ENCODE measurements around the gene TMEM208.

The TMEM208 gene

DNA sequence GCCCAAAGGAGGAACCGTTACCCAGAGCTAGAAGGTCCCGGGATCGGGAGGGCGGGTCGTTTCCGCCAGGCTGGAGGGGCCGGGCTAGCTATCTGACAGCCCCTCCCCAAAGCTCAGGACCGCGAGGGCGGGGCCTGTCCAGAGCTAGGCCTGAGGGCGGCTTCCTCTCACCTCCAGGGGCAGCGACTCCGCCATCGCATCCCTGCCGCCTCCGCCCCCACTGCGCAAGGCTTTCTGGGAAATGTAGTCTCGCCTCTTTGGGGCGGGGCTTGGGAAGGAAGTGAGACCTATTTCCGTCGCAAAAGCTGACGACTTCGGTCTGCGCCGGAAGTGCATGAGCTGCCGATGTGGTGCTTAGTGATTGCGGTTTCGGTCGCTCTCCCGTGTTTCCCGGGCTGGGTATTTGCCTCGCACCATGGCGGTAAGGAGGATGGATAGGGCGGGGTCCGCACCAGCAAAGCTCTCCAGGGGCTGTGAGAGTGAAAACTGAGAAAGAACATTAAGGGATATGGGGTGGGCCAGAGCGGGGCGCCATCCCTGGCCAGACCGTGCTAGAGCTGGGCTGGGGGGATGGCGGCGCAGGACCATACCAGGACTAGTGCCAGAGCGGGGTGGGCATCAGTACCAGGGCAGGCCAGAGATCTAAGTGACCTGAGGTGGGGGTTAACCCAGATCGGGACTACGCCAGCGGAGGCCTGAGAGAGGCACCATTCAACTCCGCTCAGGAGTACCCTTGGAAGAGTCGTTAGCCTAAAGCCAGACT lies at the start of gene TMEM208:
TMEM208 (plus strand) TSS at position 327 of the 763 bp plus-strand sequence; CDS start at position 416, 89 bp downstream.
- H3K4me3 ChIP-seq (ENCODE audit: low read depth, low read length) = peak within 1 kb of the TSS; percentile 92
- DNase-seq (ENCODE audit: low read depth) = peak; percentile 98
- TF ChIP-seq, protein P1, sequence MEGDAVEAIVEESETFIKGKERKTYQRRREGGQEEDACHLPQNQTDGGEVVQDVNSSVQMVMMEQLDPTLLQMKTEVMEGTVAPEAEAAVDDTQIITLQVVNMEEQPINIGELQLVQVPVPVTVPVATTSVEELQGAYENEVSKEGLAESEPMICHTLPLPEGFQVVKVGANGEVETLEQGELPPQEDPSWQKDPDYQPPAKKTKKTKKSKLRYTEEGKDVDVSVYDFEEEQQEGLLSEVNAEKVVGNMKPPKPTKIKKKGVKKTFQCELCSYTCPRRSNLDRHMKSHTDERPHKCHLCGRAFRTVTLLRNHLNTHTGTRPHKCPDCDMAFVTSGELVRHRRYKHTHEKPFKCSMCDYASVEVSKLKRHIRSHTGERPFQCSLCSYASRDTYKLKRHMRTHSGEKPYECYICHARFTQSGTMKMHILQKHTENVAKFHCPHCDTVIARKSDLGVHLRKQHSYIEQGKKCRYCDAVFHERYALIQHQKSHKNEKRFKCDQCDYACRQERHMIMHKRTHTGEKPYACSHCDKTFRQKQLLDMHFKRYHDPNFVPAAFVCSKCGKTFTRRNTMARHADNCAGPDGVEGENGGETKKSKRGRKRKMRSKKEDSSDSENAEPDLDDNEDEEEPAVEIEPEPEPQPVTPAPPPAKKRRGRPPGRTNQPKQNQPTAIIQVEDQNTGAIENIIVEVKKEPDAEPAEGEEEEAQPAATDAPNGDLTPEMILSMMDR (conservative IDR thresholded peaks at IDR 0.05; ENCODE audit: low read depth, low read length) = peak; percentile 21

GRCh38 chr16:67177743-67178699 lies 48.9 kb upstream of the TMEM208 start:
- peak; percentile 73 for DNase-seq (ENCODE audit: low read depth)
- peak overlapping the region; percentile 53 for H3K4me3 ChIP-seq (ENCODE audit: low read depth, low read length)
- TF ChIP-seq, protein P1 (conservative IDR thresholded peaks at IDR 0.05; ENCODE audit: low read depth, low read length) = no peak

DNA sequence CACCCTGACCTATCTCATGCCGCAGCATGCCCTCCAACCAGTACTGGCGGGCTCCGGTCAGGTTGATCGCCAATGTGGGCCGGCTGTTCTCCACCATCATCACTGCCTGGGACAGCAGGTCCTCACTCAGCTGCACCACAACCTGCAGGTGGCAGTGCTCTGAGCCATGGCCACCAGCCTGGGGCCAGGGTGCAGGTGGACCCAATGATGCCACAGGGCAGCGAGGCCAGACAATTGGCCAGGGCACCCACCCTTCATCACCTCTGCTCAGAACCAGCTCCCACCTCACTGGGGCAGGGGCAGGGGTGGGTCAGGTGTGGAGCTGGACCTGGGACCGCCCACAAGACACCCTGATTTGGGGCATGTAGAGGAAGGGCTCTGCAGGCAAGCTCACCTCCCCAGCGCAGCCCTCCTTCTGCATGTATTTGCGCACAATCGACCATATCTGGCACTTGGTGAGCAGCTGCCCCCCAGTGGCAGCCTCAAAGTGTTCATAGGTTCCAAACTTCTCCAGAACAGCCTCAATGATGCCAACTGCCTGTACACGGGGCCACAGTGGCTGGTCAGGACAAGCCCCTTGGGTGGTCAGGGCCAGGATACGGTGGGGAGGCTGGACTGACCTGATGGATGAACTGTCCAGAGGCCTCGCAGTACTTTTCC lies 47.4 kb upstream of the TMEM208 start:
- H3K4me3 ChIP-seq (ENCODE audit: low read depth, low read length) = no peak overlapping the region
- DNase-seq (ENCODE audit: low read depth) = no peak
- TF ChIP-seq, protein P1 (conservative IDR thresholded peaks at IDR 0.05; ENCODE audit: low read depth, low read length) = peak; percentile 37

DNA sequence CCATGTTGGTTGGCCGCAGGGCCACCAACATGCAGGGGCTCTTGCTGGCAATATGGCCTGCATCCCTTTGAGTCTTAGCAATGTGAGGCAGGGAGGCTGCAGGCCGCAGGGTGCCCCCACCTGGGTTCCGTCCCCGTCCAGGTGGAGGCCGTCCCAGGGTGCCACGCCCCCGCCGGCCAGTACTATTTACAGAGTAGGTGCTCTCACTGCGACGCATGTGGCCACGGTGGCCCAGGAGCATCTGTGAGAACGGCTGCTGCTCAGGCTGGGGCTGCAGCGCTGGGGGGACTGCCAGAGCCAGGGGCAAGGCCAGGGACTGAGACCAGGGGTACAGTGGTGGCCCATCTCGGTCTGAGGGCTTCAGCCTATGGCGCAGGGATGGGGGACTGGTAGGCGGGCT lies 46.8 kb upstream of the TMEM208 start:
- no peak for DNase-seq (ENCODE audit: low read depth)
- TF ChIP-seq, protein P1 (conservative IDR thresholded peaks at IDR 0.05; ENCODE audit: low read depth, low read length) = no peak
- H3K4me3 ChIP-seq (ENCODE audit: low read depth, low read length) = no peak overlapping the region

DNA sequence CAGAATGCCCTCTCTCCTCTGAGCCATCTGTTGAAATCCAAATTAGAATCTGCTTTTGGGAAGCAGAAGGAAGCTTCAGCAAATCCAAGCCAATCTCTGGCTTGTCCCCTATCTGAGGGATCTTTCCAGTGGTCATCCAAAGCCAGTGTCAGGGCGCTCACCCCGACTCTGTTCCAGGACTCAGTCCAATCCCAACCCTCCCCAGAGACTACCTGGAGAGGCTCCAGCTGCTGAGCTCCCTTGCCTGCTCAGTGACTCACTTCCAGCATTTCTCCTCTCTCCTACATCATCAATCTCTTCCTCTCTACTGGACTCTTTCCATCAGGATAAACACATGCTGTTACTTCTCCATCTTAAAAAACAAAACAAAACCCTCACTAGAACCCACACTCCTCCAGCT lies 45.6 kb upstream of the TMEM208 start:
- DNase-seq (ENCODE audit: low read depth) = peak; percentile 80
- H3K4me3 ChIP-seq (ENCODE audit: low read depth, low read length) = no peak overlapping the region
- TF ChIP-seq, protein P1 (conservative IDR thresholded peaks at IDR 0.05; ENCODE audit: low read depth, low read length) = no peak

DNA sequence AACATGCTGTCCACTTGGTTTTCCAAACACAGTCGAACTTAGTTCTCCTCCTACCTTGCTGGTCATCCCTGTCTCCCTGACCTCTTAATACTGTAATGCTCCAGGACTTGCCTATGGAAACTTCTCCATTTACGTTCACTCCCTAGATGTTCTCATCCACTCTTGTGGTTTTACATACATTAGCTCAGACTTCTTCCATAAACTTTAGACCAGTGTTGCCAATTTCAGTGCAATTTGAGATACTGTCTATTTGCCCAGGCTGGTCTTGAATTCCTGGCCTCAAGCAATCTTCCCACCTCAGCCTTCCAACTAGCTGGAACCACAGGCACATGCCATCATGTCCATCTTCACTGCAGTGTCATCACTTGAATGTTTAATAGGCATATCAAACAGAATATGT lies 44.6 kb upstream of the TMEM208 start:
- TF ChIP-seq, protein P1 (conservative IDR thresholded peaks at IDR 0.05; ENCODE audit: low read depth, low read length) = no peak
- no peak for DNase-seq (ENCODE audit: low read depth)
- no peak overlapping the region for H3K4me3 ChIP-seq (ENCODE audit: low read depth, low read length)

All from choroid plexus epithelial cell (primary cell).